Posterior vena cava (tissue), 2 donors: Measurements from ENCODE around the gene RBMXL2. TPM values are rescaled to one million over a fixed set of nuclear protein-coding genes. Genes with fewer than 3 reads are reported as not detected.

Source experiments
- DNase-seq: peaks from one replicate; pipeline ENCODE4 v3.0.0-alpha.2; 2020; ENCODE audit warnings: low spot score
- intact Hi-C, 2 donors: fragments of 100-400 bp; cut with DNase I; formaldehyde crosslinking; loops; one replicate each; pipeline versions ENCODE4 v1.14.1 to v1.14.2; 2022 to 2023
- long read RNA-seq, 2 donors: library from polyadenylated mRNA; unstranded; transcript quantifications; one replicate each; pipeline ENCODE4 v2.0.0, GENCODE V29; 2020 to 2021
- total RNA-seq, 2 donors: library from RNA; stranded (reverse); fragmentation: NEBNext Ultra II Directional; extraction: Animal tissue kit (Norgen Biotek cat#: 25700); gene quantifications; one replicate each; pipeline ENCODE4 v1.2.1, GENCODE V29; 2021
- donor health status: DM: yes; HTN: yes; CAD: no.
- donor health status: DM: yes; HTN: yes; CAD: no.

RBMXL2 gene
- total RNA-seq: not detected
- long read RNA-seq, donor 1: 0 reads
- long read RNA-seq, donor 2: 0 reads

- intact Hi-C loops: no loop called here
- no peak for DNase-seq
These were observed at the start of gene RBMXL2 for GRCh38 chr11:7088921-7089320. TSS of gene RBMXL2 (plus strand) at chr11:7088998. CDS start at chr11:7089121, 123 bp downstream.

GRCh38 chr11:7046474-7047175 is 42.2 kb upstream of the RBMXL2 start:
- intact Hi-C loops: no loop called here
- no peak for DNase-seq

- no peak for DNase-seq
- intact Hi-C loops: no loop called here
These were observed 38.6 kb upstream of the RBMXL2 start for GRCh38 chr11:7050191-7050590.

GRCh38 chr11:7056828-7057513 is 31.8 kb upstream of the RBMXL2 start:
- intact Hi-C loops: no loop called here

GRCh38 chr11:7057641-7058040 is 31.2 kb upstream of the RBMXL2 start:
- intact Hi-C loops: no loop called here
- DNase-seq: no peak

More at GRCh38 chr11:7056828-7057513, 31.8 kb upstream of the RBMXL2 start:
- no peak for DNase-seq

- intact Hi-C loops: no loop called here
- DNase-seq: no peak
These were observed 27.9 kb upstream of the RBMXL2 start for GRCh38 chr11:7060868-7061267.

- DNase-seq: no peak
- intact Hi-C loops: no loop called here
These were observed 26.3 kb upstream of the RBMXL2 start for GRCh38 chr11:7062534-7062933.

GRCh38 chr11:7072401-7073028 is 16.3 kb upstream of the RBMXL2 start:
- intact Hi-C loops: no loop called here
- no peak for DNase-seq

GRCh38 chr11:7077101-7077500 is 11.7 kb upstream of the RBMXL2 start:
- DNase-seq: no peak
- intact Hi-C loops: no loop called here

- DNase-seq: no peak
- intact Hi-C loops: no loop called here
These were observed 9.2 kb upstream of the RBMXL2 start for GRCh38 chr11:7079545-7080135.

- DNase-seq: no peak
- intact Hi-C loops: no loop called here
These were observed 7.9 kb upstream of the RBMXL2 start for GRCh38 chr11:7080900-7081299.

- intact Hi-C loops: no loop called here
- no peak for DNase-seq
These were observed 7.4 kb upstream of the RBMXL2 start for GRCh38 chr11:7081441-7081840.

GRCh38 chr11:7089328-7090251 is 792 bp downstream of the RBMXL2 start:
- peak; percentile 79 for DNase-seq
- intact Hi-C loops: no loop called here

GRCh38 chr11:7098235-7098832 is 9.5 kb downstream of the RBMXL2 start:
- DNase-seq: no peak
- intact Hi-C loops: no loop called here

GRCh38 chr11:7115780-7116179 is 27.0 kb downstream of the RBMXL2 start:
- no peak for DNase-seq
- intact Hi-C loops: no loop called here

GRCh38 chr11:7116370-7116769 is 27.6 kb downstream of the RBMXL2 start:
- intact Hi-C loops: no loop called here

GRCh38 chr11:7138051-7138450 is 49.3 kb downstream of the RBMXL2 start:
- intact Hi-C loops: no loop called here
- DNase-seq: no peak

More at GRCh38 chr11:7116370-7116769, 27.6 kb downstream of the RBMXL2 start:
- no peak for DNase-seq
